Activated CD4-positive, CD25-positive, alpha-beta regulatory T cell treated with anti-CD3 and anti-CD28 coated beads, Interleukin-2, amount 50 U/mL, for 72 hours (primary cell): Measurements from ENCODE around the gene SCNN1B.
"Not testable (repeated sequence)": the region's sequence is repeated elsewhere in the genome, so short reads cannot be mapped to it uniquely, and the experiment has no call there.

ENCODE experiments used
- DNase-seq: peaks from one replicate; pipeline ENCODE4 v3.0.0; 2021

Gene SCNN1B

GRCh38 chr16:23382279-23382678 is 80.2 kb downstream of the SCNN1B start:
- DNase-seq: no peak

- DNase-seq: no peak
These were observed 81.8 kb downstream of the SCNN1B start for GRCh38 chr16:23383881-23384280.

GRCh38 chr16:23384878-23385277 is 82.8 kb downstream of the SCNN1B start:
- DNase-seq: no peak

- no peak for DNase-seq
These were observed 83.3 kb downstream of the SCNN1B start for GRCh38 chr16:23385441-23385840.

GRCh38 chr16:23387666-23388065 is 85.6 kb downstream of the SCNN1B start:
- no peak for DNase-seq

- no peak for DNase-seq
These were observed 86.7 kb downstream of the SCNN1B start for GRCh38 chr16:23388786-23389185.

- DNase-seq: no peak
These were observed 87.1 kb downstream of the SCNN1B start for GRCh38 chr16:23389201-23389600.

- DNase-seq: not testable (repeated sequence)
These were observed 87.8 kb downstream of the SCNN1B start for GRCh38 chr16:23389936-23390335.

- DNase-seq: no peak
These were observed 89.5 kb downstream of the SCNN1B start for GRCh38 chr16:23391381-23392222.

GRCh38 chr16:23392223-23392600 is 90.1 kb downstream of the SCNN1B start:
- no peak for DNase-seq

- DNase-seq: no peak
These were observed 92.2 kb downstream of the SCNN1B start for GRCh38 chr16:23394141-23394831.

- no peak for DNase-seq
These were observed 93.6 kb downstream of the SCNN1B start for GRCh38 chr16:23395732-23396131.

GRCh38 chr16:23397464-23397863 is 95.4 kb downstream of the SCNN1B start:
- DNase-seq: no peak

GRCh38 chr16:23398987-23399805 is 97.1 kb downstream of the SCNN1B start:
- DNase-seq: no peak

GRCh38 chr16:23400447-23400846 is 98.3 kb downstream of the SCNN1B start:
- not testable (repeated sequence) for DNase-seq

- no peak for DNase-seq
These were observed 99.0 kb downstream of the SCNN1B start for GRCh38 chr16:23401139-23401538.

GRCh38 chr16:23402100-23402499 is 100.0 kb downstream of the SCNN1B start:
- no peak for DNase-seq

GRCh38 chr16:23403547-23403946 is 101.4 kb downstream of the SCNN1B start:
- DNase-seq: no peak

- DNase-seq: no peak
These were observed 103.9 kb downstream of the SCNN1B start for GRCh38 chr16:23406024-23406423.

- no peak for DNase-seq
These were observed 104.6 kb downstream of the SCNN1B start for GRCh38 chr16:23406546-23407240.

GRCh38 chr16:23407436-23408127 is 105.5 kb downstream of the SCNN1B start:
- no peak for DNase-seq

- no peak for DNase-seq
These were observed 106.2 kb downstream of the SCNN1B start for GRCh38 chr16:23408242-23408822.
